GM12874 (cell line): Measurements from ENCODE around the gene NDUFS2.
A peak's percentile ranks its signal among the peaks of the same experiment; 100 is the strongest.

Source experiments
- TF ChIP-seq, protein P1 (sequence below): IDR thresholded peaks from 2 replicates; pipeline ENCODE4 v1.5.1; 2011; ENCODE audit warnings: low read depth, mild to moderate bottlenecking, control low read depth, low read length, moderate library complexity; ENCODE audit not compliant: insufficient read depth

The NDUFS2 gene

DNA sequence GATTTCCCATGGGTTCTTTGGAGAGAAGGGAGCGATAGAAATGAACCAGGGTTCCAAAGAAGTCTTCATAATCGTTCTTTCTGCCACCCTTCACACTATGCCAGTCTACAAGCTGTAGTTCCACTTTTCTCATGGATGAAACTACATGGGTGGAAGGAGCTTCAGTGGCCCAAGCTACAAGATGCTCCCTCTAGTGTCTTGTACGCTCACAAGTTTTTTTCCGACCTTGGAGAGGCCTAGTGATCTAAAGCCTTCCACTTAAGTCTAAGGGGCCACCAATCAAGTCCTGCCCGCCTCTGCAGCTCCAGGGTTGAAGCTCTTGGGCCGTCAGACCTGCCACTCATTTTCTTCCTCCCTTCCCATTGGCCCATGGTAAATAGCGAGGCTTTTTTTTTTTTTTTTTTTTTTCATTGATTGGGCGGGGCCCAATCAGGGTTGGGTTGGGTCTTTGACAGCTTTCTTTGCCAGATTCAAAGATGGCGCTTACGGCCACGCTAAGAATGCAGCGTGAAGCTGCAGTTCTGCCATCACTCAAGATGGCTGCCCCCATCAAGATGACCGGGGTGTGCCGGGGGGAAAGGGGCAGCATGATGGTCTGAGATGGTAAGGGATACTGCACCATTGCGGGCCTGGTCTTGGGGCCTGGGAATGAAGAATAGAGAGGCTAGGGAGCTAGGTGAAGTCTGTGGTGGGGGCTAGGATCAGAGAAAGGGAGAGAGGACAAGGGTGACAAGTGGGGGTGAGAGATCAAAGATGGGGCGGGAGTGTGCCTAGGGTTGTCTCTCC is 23.6 kb downstream of the NDUFS2 start, which contains the start of gene TOMM40L:
Gene TOMM40L, plus strand, starts transcription at position 527 of the 786 bp plus-strand sequence. CDS start 430 bp downstream, outside the sequence.
- TF ChIP-seq, protein P1, sequence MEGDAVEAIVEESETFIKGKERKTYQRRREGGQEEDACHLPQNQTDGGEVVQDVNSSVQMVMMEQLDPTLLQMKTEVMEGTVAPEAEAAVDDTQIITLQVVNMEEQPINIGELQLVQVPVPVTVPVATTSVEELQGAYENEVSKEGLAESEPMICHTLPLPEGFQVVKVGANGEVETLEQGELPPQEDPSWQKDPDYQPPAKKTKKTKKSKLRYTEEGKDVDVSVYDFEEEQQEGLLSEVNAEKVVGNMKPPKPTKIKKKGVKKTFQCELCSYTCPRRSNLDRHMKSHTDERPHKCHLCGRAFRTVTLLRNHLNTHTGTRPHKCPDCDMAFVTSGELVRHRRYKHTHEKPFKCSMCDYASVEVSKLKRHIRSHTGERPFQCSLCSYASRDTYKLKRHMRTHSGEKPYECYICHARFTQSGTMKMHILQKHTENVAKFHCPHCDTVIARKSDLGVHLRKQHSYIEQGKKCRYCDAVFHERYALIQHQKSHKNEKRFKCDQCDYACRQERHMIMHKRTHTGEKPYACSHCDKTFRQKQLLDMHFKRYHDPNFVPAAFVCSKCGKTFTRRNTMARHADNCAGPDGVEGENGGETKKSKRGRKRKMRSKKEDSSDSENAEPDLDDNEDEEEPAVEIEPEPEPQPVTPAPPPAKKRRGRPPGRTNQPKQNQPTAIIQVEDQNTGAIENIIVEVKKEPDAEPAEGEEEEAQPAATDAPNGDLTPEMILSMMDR = peak; percentile 67

DNA sequence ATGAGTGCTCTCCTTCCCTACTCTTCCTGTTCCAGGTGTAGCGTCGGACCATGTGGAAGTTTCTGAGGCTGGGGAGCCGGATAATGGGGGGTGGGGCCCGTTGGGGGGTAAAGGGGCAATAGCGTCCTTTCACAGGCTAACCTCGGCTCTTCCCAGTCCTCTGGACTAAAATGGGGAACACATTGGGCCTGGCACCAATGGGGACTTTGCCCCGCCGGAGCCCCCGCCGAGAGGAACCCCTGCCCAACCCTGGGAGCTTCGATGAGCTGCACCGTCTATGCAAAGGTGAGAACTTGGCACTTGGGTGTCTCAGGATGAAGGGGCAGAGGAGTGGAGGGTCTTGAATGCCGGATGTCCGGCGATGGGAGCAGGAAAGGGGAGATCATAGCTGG is 24.1 kb downstream of the NDUFS2 start:
- TF ChIP-seq, protein P1 = no peak

DNA sequence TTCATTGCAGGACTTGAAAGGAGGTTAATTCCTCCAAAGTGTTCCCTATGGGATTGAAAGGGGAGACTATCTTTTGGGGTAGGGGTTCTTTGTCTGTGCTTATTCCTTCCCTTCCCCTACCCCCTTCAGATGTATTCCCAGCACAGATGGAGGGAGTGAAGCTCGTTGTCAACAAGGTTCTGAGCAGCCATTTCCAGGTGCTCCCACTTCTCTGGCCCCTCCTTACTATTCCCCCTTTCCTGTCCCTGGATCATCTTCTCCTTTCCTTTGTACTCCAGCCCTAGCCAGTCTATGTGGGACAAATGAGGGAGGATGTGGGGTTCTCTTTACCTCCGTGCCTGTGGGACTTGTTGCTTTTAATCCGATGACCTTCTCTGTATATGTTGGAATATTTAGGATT is 24.6 kb downstream of the NDUFS2 start:
- TF ChIP-seq, protein P1 = no peak

DNA sequence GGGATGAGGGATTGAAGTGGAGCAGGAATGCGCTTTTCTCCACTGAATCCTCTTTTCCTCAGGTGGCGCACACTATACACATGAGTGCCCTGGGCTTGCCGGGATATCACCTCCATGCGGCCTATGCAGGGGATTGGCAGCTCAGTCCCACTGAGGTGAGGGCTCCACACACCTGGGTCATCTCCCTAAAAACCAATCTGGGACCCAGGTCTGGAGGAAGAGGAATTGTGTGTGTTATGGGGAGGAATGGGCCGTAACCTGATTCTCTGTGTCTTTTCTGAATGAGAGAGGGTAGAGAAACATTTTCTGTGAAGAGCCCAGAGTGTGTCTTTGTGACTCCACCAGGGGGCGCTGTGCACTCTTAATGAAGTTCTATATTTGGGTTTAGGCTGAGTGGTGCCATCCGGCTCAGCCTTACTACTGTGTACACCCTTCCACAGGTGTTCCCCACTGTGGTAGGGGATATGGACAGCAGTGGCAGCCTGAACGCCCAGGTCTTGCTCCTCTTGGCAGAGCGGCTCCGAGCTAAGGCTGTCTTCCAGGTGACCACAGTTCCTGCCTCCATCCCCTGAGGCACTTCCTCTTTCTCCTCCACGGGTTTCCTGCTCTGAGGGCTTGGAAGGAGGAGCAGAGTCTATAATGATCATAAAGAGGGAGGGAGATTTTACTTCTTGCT is 25.2 kb downstream of the NDUFS2 start:
- TF ChIP-seq, protein P1 = peak; percentile 80

DNA sequence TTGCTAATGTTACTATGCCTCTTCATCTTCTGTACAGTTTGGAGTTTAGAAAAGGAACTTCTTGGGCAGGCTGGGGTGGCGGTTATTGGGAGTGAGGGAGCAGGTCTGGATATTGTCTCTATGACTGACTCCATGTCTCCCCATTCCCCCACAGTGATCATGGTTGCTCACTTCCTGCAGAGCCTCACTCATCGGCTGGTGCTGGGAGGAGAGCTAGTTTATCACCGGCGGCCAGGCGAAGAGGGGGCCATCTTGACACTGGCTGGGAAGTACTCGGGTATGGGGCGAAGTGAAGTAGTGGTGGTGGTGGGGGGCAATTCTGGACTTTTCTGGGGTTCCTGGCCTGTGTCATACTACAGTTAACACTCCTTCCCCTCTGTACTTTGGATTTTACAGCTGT is 25.9 kb downstream of the NDUFS2 start:
- TF ChIP-seq, protein P1 = no peak

DNA sequence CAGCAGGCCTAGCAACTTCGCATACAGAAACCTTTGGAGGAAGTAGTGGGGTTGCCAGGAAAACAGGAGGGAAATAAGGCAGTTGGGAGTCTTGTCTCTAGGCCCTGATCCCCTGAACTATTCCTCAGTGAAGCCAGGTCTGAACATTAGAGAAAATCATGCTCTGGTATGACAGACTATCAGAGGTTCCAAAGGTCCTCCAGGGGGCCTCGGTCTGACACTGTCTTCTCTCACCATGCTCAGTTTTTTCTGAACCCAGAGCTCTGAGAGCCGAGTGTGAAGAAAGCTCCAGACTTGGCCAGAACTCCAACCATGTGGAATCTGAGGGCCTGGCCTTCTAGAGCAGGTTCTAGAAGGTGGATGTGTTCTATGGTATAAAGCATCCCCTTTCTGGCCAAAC is 27.7 kb downstream of the NDUFS2 start:
- TF ChIP-seq, protein P1 = 0 out of 2 replicates have a peak, but pooled peaks have one; percentile 21

DNA sequence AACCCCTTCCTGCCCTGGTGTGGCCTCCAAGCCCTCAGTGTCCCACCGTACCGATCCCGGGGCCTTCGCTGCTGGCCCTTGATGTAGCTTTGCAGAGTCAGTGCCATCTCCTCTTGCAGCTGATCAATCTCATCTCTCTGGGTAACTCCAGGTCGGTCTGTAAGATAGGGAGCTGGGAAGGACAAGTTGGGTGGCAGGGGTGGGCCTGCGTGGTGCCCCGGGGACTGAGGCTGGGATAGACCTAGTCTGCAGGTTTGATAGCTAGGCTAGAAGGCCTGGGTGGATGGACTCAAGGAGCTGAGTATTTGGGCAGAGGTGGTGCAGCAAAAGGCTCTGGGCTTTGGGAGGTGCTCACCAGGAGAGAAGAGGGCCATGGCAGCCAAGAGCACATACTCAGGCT is 28.6 kb downstream of the NDUFS2 start:
- TF ChIP-seq, protein P1 = no peak
